ENCODE data around the gene DLG2.

DLG2 gene

GRCh38 chr11:84763931-84764330 is 863.2 kb downstream of the DLG2 start:
- DNase-seq (ENCODE audit: low read depth): no peak

DNA sequence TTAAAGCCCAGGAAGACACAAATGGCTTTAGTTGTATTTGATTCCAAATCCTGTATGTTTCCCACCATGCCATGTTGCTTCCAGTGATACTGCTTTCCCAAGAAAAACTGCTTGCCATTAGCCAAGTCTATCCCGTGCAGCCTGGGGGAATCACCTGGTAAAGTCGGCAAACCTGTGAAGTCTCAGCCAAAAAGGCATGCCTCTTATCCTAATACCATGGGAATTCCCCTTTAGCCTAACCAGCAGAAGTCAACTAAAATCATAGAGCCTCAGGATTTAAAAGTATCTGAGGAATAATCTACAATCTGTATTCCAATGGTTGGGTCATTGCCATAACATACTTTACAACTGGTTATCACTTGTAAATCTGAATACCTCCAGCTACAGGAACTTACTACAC is 869.4 kb downstream of the DLG2 start:
- no peak for DNase-seq (ENCODE audit: low read depth)

GRCh38 chr11:84751371-84751770 is 875.8 kb downstream of the DLG2 start:
- DNase-seq (ENCODE audit: low read depth): no peak

DNA sequence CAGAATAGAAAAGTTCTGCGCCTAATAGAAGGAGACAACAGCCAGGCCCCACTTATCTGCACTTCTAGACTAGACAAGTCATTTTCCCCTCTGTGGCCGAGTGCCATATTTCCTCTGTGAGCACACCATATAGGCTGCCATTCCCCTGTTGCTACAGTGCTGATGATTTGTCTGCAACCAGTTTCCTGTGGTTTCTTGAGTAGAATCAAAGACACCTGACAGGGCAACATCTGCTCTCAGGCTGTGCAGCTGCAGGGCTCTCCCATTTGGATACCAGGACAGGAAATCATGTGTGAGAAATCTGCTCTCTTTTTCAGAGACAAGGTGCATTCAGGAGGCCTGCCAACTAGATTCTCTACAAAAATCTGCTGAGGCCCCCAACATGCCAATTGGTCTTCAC is 879.3 kb downstream of the DLG2 start:
- no peak for DNase-seq (ENCODE audit: low read depth)

GRCh38 chr11:84740050-84740449 is 887.1 kb downstream of the DLG2 start:
- no peak for DNase-seq (ENCODE audit: low read depth)

DNA sequence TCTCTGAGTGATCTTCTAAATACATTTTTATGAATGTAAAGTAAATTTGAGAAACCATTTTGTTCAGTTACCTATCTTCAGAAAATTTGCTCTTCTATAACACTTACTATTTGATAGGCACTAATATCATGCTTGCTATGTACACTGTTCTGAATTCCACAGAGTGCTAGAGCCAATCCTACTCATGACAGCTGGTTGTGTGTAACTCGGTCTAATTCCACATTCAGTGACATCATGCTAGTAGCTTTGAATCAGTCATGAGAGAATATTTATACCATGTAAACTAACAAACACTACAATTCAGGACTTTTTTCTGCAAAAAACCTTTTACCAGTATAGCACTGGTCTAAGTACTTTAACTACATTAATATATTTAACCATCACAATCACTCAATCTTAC is 902.9 kb downstream of the DLG2 start:
- no peak for DNase-seq (ENCODE audit: low read depth)

- no peak for DNase-seq (ENCODE audit: low read depth)
Measured at GRCh38 chr11:84722583-84723108, 904.5 kb downstream of the DLG2 start.

- DNase-seq (ENCODE audit: low read depth): no peak
Measured at GRCh38 chr11:84721561-84721961, 905.6 kb downstream of the DLG2 start.

DNA sequence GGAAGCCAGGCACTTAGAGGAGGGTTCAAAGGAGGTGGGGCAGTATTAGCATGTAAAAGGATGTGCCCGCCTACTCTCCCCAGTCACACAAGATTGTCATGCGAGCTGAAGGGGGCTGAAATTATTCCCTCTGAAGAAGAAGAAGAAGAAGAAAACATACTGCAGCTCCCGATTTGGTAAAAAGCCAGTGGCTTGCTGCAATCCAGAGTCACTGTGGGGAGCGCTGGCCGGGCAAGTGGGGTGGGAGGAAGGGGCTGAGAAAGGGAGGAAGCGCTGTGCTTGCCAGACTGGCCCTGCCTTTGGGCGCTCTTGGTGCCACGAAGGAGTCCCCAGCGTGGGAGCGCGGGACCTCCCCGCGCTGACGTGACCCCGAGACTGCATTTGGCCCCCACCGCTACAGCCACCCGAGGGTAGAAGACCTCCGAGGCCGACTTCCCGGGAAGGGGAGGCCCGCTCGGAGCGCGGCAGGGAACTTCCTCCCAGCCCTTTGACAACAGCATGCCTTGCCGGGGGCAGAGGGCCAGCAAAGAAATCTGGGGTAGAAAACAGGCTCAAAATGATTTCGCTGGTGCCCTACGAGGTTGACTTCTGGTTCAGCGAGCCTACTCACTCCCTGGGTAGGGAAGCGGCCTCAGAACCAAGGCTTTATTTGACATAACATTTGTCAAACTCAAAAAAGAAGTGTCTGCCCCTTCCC is 906.3 kb downstream of the DLG2 start:
- DNase-seq (ENCODE audit: low read depth): no peak

- DNase-seq (ENCODE audit: low read depth): no peak
Measured at GRCh38 chr11:84719935-84720577, 907.1 kb downstream of the DLG2 start.

DNA sequence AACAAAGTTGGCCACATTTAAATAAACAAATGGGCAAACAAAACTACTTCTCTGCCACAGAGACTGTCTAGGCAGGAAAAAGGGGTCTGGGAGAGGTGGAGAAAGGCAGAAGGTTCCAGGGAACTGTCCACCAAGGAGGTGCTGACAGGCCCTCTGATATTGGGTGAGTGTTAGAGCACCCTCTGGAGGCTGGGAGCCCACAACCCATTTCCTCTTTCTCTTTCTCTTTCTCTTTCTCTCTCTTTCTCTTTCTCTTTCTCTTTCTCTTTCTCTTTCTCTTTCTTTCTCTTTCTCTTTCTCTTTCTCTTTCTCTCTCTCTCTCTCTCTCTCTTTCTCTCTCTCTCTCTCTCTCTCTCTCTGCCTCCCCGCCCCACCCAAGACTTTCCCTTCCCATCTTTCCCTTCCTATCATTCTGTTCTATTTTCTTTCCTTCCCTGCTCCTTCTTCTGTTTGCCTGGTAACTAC is 912.8 kb downstream of the DLG2 start:
- DNase-seq (ENCODE audit: low read depth): no peak

DNA sequence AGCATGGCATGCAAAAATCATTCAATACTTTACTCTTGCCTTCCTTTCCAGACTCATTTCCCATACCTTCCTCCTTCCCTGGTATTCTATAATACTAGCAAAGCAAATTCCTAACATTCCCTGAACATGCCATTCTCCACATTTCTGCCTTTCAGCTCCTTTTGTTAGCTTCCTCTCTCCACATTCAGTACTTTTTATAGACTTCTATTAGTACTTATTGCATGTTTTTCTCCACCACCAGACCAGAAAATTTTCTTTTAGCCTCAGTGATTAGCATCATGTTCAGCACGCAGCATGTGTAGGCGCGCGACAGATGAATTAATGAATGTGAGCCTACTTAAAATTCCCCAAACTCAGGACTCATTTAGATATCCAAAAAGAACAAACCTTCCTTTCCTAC is 935.3 kb downstream of the DLG2 start:
- DNase-seq (ENCODE audit: low read depth): no peak

- DNase-seq (ENCODE audit: low read depth): no peak
Measured at GRCh38 chr11:84687433-84687832, 939.7 kb downstream of the DLG2 start.

GRCh38 chr11:84686716-84687115 is 940.4 kb downstream of the DLG2 start:
- no peak for DNase-seq (ENCODE audit: low read depth)

DNA sequence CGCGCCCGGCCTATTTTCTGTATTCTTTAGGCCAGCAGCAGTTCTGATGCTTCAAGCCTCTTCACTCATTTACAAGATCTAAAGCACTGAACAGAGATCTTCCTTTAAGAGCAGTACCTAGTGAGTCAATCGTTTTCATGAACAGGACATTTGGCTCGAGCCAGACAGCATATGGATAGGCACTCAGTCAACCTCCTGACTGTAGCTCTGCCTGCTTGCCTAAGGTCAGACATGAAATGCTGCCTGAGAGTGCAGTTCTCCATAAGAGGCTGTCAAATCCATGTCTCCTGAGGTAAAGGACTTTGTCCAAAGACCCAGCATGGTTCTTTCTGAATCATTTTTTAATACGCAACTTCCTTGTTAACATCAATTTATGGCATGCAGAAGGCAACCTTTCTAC is 941.2 kb downstream of the DLG2 start:
- DNase-seq (ENCODE audit: low read depth): no peak

DNA sequence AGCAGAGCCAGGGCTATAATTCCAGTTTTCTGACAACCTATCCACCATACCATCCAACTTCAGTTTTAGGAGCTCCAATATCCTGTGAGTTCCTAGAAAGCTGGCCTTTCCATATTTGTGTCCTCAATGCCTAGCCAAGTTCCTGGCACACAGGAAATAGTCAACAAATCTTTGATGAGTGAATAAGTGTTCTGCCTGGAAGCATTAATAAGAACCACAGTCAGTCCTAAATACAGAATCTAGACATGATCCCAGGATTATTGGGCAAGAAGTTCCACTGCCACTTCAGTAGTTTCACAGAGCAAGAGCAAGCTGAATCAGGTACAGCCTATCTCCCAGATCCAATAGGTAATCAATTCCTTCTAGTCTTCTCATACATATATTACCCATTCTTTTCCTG is 942.0 kb downstream of the DLG2 start:
- no peak for DNase-seq (ENCODE audit: low read depth)

GRCh38 chr11:84681456-84681855 is 945.7 kb downstream of the DLG2 start:
- no peak for DNase-seq (ENCODE audit: low read depth)

GRCh38 chr11:84675396-84676025 is 951.6 kb downstream of the DLG2 start:
- DNase-seq (ENCODE audit: low read depth): no peak

GRCh38 chr11:84673753-84674152 is 953.4 kb downstream of the DLG2 start:
- no peak for DNase-seq (ENCODE audit: low read depth)

- no peak for DNase-seq (ENCODE audit: low read depth)
Measured at GRCh38 chr11:84671325-84671999, 955.7 kb downstream of the DLG2 start.

DNA sequence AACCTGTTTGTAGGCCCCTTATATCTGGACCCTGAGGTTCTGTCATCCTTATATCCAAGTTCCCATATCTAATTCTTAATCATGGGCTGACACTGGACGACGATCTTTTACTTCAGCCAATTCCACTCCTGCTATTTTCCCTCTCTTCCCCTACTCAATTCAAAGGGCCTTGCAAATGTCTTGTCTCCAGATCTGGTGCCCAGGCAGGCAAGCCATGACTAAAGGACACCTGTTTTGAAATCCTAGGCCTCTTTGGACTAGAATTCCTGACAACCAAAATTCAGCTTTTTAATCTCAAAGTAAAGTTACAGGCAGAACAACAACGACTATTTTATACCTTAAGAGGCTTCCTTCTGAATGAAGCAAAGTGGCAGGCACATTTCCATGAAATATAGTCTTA is 963.4 kb downstream of the DLG2 start:
- DNase-seq (ENCODE audit: low read depth): no peak

GRCh38 chr11:84660257-84660977 is 966.7 kb downstream of the DLG2 start:
- no peak for DNase-seq (ENCODE audit: low read depth)
